NT2/D1 (cell line): Measurements from ENCODE around the gene COX6A2.

Experiments used
- DNase-seq: peaks from one replicate; pipeline ENCODE4 v3.0.0-alpha.2; 2011; ENCODE audit warnings: low read depth, low spot score
- H3K27me3 ChIP-seq: 2 replicates; pipeline ENCODE4 v1.6.0; 2011; ENCODE audit warnings: mild to moderate bottlenecking; ENCODE audit not compliant: insufficient read length, insufficient read depth
- H3K36me3 ChIP-seq: 2 replicates; pipeline ENCODE4 v1.6.1; 2011; ENCODE audit warnings: mild to moderate bottlenecking, low read length, mixed read lengths; ENCODE audit not compliant: insufficient read depth, insufficient read length
- H3K4me1 ChIP-seq: 2 replicates; pipeline ENCODE4 v1.5.1; 2011; ENCODE audit not compliant: insufficient read depth, insufficient read length
- H3K4me3 ChIP-seq: 2 replicates; pipeline ENCODE4 v1.5.1; 2011; ENCODE audit warnings: low read depth; ENCODE audit not compliant: insufficient read length
- H3K9ac ChIP-seq: 2 replicates; pipeline ENCODE4 v1.6.0; 2011; ENCODE audit warnings: low read depth; ENCODE audit not compliant: insufficient read length
- H3K9me3 ChIP-seq: 2 replicates; pipeline ENCODE4 v1.5.1; 2011; ENCODE audit warnings: mild to moderate bottlenecking, low read length; ENCODE audit not compliant: insufficient read depth
- SUZ12 ChIP-seq: IDR thresholded peaks from 2 replicates; pipeline ENCODE4 v1.6.1; 2011; ENCODE audit not compliant: insufficient read length, insufficient read depth; ENCODE audit errors: extremely low read depth
- YY1 ChIP-seq: IDR thresholded peaks from 2 replicates; pipeline ENCODE4 v1.6.1; 2011; ENCODE audit not compliant: insufficient read length, insufficient read depth
- ZNF274 ChIP-seq: IDR thresholded peaks from 2 replicates; pipeline ENCODE4 v1.6.1; 2011; ENCODE audit warnings: mild to moderate bottlenecking, low read depth, low read length

Gene COX6A2

DNA sequence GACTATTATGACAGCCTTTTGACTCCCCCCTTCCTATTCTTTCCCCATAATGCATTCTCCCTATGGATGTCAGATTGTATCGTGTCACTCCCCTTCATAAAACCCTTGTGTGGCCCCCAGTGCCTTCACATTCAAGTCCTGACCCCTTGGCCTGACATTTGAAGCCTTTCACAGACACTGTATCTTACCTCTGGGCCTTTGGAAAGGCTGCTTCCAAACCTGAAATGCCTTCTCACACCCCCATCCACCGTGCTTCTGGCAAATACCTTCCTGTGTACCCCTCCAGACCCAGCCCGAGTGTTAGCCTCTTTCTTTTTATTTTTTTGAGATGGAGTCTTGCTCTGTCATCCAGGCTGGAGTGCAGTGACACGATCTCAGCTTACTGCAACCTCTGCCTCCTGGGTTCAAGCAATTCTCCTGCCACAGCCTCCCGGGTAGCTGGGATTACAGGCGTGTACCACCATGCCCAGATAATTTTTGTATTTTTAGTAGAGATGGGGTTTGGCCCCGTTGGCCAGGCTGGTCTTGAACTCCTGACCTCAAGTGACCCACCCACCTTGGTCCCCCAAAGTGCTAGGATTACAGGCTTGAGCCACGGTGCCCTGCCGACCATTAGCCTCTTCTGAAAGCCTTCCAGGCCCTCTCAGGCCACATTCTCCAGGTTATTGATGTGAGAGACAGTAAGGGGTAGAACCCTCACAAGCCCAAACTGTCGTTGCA lies 33.2 kb upstream of the COX6A2 start:
- Histone ChIP-seq H3K36me3 (peaks cover 64% of the 10 kb centered on the region), H3K9ac (no peak overlapping the region), H3K4me3 (no peak overlapping the region), H3K4me1 (peaks cover 8% of the 10 kb centered on the region), H3K27me3 (no peaks in the 10 kb centered on the region), H3K9me3 (no peaks in the 10 kb centered on the region; the same call in 1 of the 2 replicates)
- no peak for DNase-seq
- TF ChIP-seq SUZ12 (no peak), ZNF274 (no peak), YY1 (no peak)

- DNase-seq = no peak
- no peaks in the 10 kb centered on the region; the same call in 1 of the 2 replicates for H3K9me3 ChIP-seq
- no peak overlapping the region for H3K9ac ChIP-seq
- peak overlapping the region; percentile 53 for H3K4me3 ChIP-seq
- peaks cover 63% of the 10 kb centered on the region for H3K36me3 ChIP-seq
- H3K27me3 ChIP-seq = no peaks in the 10 kb centered on the region
- TF ChIP-seq YY1 (no peak), SUZ12 (no peak), ZNF274 (no peak)
- peaks cover 8% of the 10 kb centered on the region for H3K4me1 ChIP-seq
These were observed 32.4 kb upstream of the COX6A2 start for GRCh38 chr16:31460582-31461002.

DNA sequence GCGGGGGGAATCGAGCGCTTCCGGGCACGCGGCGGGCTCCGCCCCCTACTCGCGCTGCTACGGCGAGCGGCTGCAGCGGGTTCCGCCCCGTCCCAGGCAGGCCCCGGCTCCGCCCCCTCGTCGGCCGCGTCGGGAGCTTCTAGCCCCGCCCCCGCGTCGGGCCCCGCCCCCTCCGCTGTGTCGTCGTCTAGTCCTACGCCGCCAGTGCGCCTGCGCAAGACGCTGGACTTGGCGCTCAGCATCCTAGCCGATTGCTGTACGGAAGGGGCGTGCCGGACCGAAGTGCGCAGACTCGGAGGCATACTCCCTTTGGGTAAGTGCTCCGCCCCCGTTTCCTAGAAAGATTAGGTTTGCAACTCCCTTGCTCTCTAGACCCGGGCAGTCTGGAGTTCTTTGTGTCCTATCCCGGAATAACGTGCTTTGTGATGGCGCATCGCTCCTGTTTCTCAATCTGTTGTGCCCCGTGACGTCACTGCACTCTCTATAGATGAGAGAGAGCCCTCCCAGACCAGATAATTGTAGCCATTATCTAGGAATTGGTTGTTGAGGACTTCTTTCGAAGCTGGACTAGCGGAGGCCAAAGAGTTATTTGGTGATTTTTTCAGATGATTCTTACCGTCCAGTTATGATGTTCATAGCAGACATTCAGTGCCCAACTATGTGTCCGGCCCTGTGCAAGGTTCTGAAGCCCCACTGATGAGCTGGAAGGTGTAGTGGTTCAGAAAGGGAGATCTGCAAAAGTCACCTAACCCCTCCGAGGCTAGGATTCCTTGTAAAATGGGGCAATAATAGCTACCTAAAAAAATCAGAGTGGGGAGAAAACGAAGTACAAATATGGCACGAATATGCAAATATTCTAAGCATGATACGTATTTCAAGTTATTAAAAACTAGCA lies 31.8 kb upstream of the COX6A2 start:
- Histone ChIP-seq H3K4me3 (peak overlapping the region; percentile 92), H3K9ac (peak overlapping the region; percentile 96), H3K36me3 (peaks cover 62% of the 10 kb centered on the region), H3K27me3 (no peaks in the 10 kb centered on the region), H3K4me1 (peaks cover 12% of the 10 kb centered on the region), H3K9me3 (no peaks in the 10 kb centered on the region; the same call in 1 of the 2 replicates)
- peak; percentile 99 for DNase-seq
- TF ChIP-seq YY1 (no peak), SUZ12 (no peak), ZNF274 (no peak)

- TF ChIP-seq YY1 = peak; percentile 81
- TF ChIP-seq SUZ12 = no peak
- peak; percentile 97 for DNase-seq
- H3K27me3 ChIP-seq = no peaks in the 10 kb centered on the region
These were observed 30.9 kb upstream of the COX6A2 start, which contains the start of gene ARMC5 for GRCh38 chr16:31458844-31459686. Gene ARMC5 (plus strand): TSS chr16:31459501. CDS start chr16:31459525, 24 bp downstream.

DNA sequence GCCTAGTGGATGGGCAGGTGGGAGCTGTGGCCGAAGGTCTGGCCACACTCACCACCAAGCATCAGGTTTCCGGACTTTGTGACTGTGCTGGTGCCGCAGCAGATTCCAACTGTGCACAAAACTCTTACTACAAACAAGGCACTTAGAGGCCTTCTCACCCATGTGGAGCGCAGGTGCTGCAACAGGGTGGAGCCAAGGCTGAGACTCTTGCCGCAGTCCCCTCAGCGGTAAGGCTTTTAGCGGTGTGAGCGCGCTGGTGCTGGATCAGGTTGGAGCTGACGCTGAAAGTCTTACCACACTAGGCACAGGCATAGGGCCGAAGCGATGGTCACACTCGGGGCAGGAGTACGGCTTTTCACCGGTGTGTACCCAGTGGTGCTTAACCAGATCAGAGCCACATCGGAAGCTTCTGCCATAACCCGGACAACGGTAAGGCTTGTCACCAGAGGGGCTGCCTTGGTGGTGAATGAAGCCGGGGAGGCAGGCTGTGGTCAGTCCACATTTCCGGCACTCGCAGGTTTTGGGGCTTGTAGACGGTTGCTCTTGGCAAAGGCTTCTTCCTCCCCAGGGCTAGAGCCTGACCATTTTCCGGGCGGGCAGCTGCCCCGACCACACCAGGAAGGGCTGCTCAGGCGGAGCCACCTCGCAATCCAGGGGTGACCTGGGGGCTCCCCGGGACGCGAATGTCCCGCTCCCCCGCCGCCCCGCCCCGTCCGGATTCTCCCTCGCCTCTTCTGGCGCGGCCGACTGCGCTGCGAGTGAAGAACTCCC lies 30.1 kb upstream of the COX6A2 start:
- no peaks in the 10 kb centered on the region; the same call in 1 of the 2 replicates for H3K9me3 ChIP-seq
- TF ChIP-seq SUZ12 = no peak
- no peak for TF ChIP-seq ZNF274
- no peak for TF ChIP-seq YY1
- DNase-seq = no peak
- peaks cover 46% of the 10 kb centered on the region for H3K36me3 ChIP-seq
- H3K4me3 ChIP-seq = peak overlapping the region; percentile 92
- peak overlapping the region; percentile 96 for H3K9ac ChIP-seq
- no peaks in the 10 kb centered on the region for H3K27me3 ChIP-seq
- peaks cover 17% of the 10 kb centered on the region for H3K4me1 ChIP-seq

More at GRCh38 chr16:31458844-31459686, 30.9 kb upstream of the COX6A2 start, which contains the start of gene ARMC5:
- peak within 1 kb of the TSS; percentile 96 for H3K9ac ChIP-seq
- peaks cover 13% of the 10 kb centered on the region for H3K4me1 ChIP-seq
- peak within 1 kb of the TSS; percentile 92 for H3K4me3 ChIP-seq
- no peaks in the 10 kb centered on the region; the same call in 1 of the 2 replicates for H3K9me3 ChIP-seq
- peaks cover 54% of the 10 kb centered on the region for H3K36me3 ChIP-seq

DNA sequence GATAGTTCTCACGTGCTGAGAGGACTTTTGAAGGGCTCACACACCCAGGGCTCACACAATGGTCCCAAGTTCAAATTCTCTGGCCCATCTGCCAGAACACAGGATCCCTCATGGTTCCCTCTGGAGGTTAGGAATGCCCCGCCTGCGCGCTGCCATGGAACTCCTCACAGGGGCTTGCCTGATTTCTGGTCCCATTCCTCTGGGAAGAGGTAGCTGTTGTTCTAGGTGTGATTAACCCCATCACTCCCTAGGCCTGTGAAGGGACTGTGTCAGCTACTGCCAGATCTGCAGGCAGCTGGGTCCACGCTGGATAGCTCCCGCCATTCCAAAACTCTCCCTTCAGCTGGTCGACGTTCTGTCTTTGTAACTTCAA lies 28.8 kb upstream of the COX6A2 start:
- Histone ChIP-seq H3K4me3 (no peak overlapping the region), H3K9ac (no peak overlapping the region)

More for the DNA sequence above, 28.8 kb upstream of the COX6A2 start:
- H3K4me1 ChIP-seq = peaks cover 18% of the 10 kb centered on the region
- TF ChIP-seq YY1 = no peak
- no peak for TF ChIP-seq ZNF274
- no peak for TF ChIP-seq SUZ12
- no peak for DNase-seq
- H3K27me3 ChIP-seq = no peaks in the 10 kb centered on the region
- peaks cover 35% of the 10 kb centered on the region for H3K36me3 ChIP-seq
- H3K9me3 ChIP-seq = no peaks in the 10 kb centered on the region; the same call in 1 of the 2 replicates
